Measurements from ENCODE around the gene LMOD2.

The LMOD2 gene

GRCh38 chr7:123673137-123673732, 17.6 kb downstream of the LMOD2 start:
- no peak for DNase-seq (ENCODE audit: low read depth in 2 of 2)

DNA sequence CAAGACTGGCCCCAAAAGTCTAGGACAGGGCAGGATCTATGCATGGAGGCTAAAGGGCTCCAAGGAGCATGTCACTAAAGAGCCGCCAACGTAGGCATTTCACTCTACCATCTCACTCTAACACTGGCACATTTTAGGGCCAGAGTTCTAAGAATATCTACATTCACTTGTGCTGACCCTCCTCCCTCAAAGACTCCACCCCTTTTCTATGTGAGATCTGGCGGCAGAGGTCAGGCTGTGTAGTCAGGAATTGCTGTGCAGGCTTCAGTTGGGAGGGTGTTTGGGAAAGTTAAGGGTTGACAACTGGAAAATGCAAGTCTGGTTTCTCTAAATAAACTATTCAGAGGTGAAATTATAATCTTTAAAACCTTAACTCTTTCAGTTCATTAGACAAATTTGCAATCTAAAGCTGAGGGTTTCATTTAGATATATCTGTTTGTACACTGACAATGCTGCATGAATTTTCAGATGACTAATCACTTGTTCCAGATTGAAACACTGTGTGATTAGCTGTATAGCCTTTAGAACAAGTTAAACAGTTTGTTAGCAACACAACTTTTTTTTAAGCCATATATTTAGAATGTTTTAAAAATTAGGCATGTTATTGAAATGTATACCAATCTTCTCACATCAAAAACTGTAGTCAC, 18.2 kb downstream of the LMOD2 start:
- DNase-seq (ENCODE audit: low read depth in 2 of 2), result no peak

- no peak for DNase-seq (ENCODE audit: low read depth in 2 of 2)
Measured at GRCh38 chr7:123674399-123675180, 18.9 kb downstream of the LMOD2 start.

- DNase-seq (ENCODE audit: low read depth in 2 of 2), result no peak
Measured at GRCh38 chr7:123675181-123675473, 19.5 kb downstream of the LMOD2 start.

- no peak for DNase-seq (ENCODE audit: low read depth in 2 of 2)
Measured at GRCh38 chr7:123677061-123677715, 21.5 kb downstream of the LMOD2 start.

DNA sequence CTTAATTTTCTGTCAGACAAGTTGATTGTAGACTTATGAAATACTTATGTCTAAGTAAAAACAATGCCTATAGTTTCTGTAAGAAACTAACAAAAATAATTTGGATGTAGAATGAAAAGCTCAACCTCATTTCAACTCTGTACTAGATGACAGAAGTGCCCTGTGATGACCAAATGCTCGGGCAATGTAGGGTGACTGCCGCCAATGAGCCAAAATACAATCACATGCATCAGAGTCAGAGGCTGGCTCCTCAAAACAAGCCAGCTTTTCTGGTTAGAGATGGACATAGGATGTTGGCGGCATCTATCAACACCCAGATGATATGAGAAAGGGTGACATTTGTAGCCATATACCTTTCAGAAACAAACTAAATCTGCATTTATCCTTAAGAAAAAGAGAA, 23.9 kb downstream of the LMOD2 start:
- no peak for DNase-seq (ENCODE audit: low read depth in 2 of 2)

DNA sequence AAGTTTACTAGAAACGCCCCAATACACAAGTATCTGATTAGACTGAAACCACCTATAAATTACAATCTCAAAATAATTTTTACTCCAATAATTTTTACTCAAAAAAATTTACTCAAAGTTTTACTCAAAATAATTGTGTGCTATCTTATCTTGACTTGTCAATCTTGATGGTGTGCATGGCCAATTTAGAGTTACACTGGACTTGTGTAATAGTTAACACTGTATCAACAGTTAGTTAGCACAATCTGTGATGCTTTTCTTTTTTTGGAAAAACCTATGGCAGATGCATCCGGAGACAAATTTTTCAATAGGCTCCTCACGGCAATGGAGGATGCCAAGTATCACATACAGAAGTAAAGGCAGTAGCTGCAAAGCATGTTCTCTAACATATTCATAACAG, 24.9 kb downstream of the LMOD2 start:
- no peak for DNase-seq (ENCODE audit: low read depth in 2 of 2)

DNA sequence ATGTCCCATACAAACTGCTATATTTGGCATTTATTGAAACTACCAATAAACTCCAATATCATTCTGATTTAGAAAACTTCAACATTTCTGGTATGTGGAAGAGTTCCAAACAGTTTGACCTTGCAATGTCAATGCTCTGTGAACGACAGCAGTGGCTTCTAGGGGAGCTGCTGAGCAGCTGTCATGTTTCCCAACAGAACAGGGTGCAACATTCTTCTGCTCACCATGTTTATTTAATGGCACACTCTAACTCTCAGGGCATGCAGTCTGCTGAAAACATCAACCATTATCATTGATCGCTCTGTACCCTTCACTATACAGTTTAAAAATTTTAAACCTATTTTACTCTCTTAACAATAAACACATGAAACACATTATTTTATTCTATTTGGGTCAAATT, 25.9 kb downstream of the LMOD2 start:
- DNase-seq (ENCODE audit: low read depth in 2 of 2), result no peak

DNA sequence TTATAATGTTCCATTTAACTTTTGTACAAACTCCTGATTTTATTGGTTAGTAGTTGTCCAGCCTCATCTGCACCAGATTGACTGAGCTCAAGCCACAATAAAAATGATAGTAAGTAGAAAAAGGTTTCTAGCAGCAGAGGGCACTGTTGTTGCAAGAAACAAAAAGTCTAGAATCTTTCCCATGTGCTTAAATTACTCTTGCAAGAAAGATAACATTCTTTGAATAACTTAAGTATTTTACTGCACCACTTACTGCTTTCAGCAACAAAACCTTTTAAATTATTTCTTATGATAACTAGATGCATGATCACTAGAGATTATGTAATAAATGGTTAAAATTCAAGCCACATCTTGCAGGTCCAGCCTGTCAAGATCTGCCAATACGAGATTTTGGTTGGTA, 27.0 kb downstream of the LMOD2 start:
- DNase-seq (ENCODE audit: low read depth in 2 of 2), result no peak

GRCh38 chr7:123687161-123687560, 31.5 kb downstream of the LMOD2 start:
- no peak for DNase-seq (ENCODE audit: low read depth in 2 of 2)

- DNase-seq (ENCODE audit: low read depth in 2 of 2), result no peak
Measured at GRCh38 chr7:123687727-123688126, 32.1 kb downstream of the LMOD2 start.

- no peak for DNase-seq (ENCODE audit: low read depth in 2 of 2)
Measured at GRCh38 chr7:123689250-123689649, 33.6 kb downstream of the LMOD2 start.

DNA sequence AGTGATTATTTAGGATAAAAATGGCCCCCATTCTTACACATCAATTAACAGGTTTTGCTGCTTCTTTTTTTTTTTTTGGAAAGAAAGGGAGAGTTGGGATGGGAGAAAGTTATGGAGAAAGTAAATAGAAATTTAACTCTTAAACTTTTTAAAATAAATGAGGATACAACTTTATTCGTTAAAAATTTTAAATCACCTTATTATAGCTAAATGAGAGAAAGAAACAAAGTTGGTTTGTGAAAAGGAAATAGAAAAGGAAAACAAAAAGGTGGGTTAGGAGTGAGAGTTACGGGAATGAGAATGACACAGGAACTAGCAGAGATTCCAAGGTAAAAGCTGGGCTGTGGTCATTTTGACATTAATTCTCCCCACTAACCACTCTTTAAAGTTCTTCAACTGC, 34.9 kb downstream of the LMOD2 start:
- DNase-seq (ENCODE audit: low read depth in 2 of 2), result no peak

GRCh38 chr7:123692471-123692877, 36.8 kb downstream of the LMOD2 start:
- no peak for DNase-seq (ENCODE audit: low read depth in 2 of 2)

DNA sequence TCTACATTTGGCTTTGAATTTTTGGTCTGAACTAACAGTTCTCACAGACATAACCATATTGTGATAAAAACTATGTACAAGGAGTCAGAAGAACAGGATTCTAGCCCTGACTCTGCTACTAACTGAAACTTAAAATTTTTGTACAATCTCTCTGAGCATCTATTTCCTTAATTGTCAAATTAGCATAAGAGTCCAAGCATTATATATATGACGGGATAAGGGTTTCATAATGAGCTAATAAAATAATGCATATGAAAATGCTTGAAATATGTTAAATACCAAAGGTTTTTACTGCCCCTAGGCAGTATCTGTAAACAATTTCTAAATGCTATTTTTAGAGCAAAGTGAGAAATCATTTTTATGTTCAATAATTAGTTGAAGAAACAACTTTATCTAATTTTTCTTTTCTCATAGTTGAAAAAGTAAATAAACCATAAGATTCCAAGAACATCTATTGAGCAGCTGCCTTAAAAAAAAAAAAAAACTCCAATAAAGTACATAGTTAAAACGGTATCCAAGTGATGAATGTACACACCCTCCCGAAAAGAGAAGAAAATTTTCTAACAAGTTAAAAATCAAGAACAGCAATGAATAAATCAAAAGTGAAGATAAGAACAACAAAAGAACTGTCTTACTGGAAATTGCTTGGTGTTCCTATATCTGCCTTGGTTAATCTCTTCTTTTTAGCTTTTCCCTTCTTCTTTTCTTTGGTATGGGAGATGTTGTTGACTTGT, 40.4 kb downstream of the LMOD2 start:
- DNase-seq (ENCODE audit: low read depth in 2 of 2), result no peak

DNA sequence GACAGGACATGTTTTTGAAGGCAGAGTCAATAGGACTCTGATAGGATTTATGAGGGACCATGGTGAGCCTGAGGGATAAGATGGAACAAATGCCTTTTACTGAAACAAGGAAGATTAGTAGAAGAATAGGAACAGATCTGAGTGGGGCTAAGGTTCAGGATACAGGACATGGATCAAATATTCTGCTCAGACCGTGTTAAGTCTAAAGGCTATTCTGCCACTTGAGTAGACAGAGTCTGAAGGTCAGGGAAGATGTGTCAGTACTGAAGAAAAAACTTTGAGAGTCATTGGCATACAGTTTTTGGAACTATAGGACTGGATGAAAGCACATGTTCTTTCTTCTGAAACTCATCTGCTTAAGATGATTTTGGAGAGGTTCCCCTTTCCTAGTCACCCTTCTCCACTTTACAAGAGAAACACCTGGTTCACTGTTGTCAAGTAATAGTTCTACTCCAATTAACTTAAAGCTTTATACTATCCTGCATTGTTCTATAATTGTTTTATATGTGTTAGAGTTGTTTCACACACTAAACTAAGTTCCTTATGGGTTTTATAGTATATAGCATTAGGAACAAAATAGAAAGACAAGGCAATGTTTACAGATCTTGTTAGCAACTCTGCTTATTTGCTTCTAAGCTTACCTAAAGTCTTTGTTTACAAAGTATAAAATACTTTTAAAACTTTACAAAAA, 49.7 kb downstream of the LMOD2 start:
- no peak for DNase-seq (ENCODE audit: low read depth in 2 of 2)

DNA sequence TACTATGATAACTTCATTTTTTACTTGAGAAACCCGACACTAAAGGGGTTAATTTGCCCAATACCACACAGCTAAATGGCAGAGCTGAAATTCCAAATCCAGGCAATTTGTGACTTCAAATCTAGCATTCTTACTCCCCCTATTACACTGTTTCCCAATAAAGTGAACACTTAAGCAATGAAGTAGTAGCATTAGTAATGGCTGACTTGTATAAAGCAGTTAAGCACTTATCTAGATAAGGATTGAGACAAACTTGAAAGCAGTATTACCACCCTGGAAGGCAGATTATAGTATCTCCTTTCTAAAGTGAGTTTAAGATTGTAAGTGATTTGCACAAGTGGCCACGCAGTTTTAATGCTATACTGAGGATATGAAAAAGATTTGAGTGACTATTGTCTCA, 53.9 kb downstream of the LMOD2 start:
- no peak for DNase-seq (ENCODE audit: low read depth in 2 of 2)

DNA sequence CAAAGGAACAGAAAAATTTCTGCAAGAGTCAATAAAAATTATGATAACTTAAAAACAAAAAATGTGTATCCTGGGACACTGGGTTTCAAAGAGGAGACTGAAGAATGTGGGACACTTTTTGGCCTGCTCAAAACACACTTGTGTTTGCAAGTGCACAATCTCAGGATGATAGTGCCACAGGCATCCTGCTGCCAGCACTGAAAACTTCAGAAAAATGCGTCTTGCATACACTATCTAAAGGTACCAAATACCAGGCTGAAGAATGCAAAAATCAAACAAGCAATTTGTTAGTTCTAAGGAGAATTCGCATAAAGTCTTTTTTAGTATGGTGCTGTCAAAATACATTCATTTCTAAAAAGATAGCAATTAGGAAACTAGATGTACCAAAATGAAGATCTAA, 55.0 kb downstream of the LMOD2 start:
- DNase-seq (ENCODE audit: low read depth in 2 of 2), result no peak

DNA sequence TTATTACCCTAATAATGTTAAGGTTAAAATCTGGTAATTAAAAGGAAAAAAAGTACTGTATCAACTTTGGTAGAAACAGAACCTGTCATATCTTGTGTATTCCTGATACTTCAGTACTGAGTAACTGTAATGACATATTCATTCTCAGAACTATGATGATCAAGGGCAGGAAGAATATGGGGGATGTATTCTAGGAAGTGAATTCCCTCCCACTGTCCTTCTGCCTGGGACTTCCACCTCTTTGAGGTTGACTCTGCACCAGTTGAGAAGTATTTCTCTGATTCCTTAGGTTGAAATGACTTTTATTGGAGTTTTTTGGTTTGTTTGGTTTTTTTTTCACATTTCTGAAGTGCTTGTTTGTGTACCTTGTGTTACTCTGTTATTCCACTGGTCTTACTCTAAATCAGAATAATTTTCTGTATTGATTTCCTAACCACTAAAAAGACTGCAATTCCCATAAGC, 56.2 kb downstream of the LMOD2 start:
- DNase-seq (ENCODE audit: low read depth in 2 of 2), result no peak

- DNase-seq (ENCODE audit: low read depth in 2 of 2), result no peak
Measured at GRCh38 chr7:123712619-123713018, 57.0 kb downstream of the LMOD2 start.

All from activated CD4-positive, alpha-beta T cell treated with anti-CD3 and anti-CD28 coated beads for 24 hours (primary cell).